ENCODE data around the gene EFL1. TPM values are rescaled to one million over a fixed set of nuclear protein-coding genes. Genes with fewer than 3 reads are reported as not detected.

Gene EFL1
- total and polyA plus RNA-seq, 10 of the 15 experiments (the other 5 are each of a cell fraction or from before 2014, with no cell fraction given), result 6.2 to 42.3 (median 24.7) TPM

DNA sequence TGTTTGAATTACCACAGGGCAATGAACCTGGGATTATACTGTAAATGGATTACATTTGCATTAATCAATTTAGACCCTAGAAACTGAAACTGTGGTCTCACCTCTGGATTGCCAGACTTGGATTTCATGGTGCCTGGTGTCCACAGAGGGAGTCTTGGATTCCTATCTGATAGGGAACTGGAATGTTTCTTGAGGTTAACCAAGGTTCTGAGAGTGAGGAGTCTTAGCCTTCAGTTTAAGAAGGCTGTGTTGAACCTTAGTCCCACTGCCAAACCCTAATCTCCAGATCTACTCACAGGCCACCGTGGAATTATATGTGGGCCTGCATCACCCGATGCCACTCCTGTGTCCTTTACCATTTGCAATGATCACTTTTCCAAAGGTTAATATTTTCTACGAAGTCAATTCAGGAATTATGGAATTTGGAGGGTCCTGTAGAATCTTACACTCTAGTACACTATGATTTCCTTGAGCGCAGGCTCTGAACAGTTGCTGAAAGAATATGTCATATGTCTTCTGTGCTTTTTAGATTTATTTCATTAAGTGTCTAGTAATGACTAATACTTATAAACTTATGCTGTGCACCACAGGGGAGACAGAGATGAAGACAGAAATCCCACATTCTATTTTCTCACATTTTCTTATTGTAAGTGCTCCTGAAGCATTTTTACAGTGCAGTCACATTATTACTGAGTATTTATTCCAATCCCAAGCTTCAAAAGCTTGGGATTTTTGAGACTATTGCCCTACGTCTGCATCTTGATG lies 87.9 kb downstream of the EFL1 start (continued):
- TF ChIP-seq ZNF217 (IDR thresholded peaks at IDR 0.05), result no peak

DNA sequence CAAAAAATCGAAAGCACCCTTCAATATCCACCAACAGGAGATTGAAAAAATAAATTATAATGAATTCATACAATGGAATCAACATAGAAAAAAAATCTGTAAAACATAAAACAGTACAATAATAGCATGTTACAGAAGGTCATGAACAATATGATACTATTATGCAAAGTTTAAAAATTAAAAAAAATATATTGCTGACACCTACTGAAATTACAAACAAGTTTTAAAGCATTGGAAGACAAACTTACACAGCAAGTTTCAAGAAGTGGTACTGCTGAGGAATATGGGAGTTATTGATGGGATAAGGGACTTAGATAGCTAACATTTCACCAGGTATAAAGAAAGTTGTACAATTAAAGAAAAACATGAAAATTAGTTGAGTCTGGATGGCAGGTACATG lies 89.4 kb downstream of the EFL1 start:
- 95% methylated on average over 1 of the region's 1 CpG for WGBS (ENCODE audit: insufficient coverage, insufficient replicate concordance, low lambda C conversion rate, missing lambda C conversion rate)

More for the DNA sequence above, 89.4 kb downstream of the EFL1 start:
- no peaks in the 10 kb centered on the region for H3K9me3 ChIP-seq (replicated peaks; ENCODE audit: control insufficient read depth, insufficient read depth, low read length)
- H3K27me3 ChIP-seq (replicated peaks in 1 of 2; ENCODE audit: control insufficient read depth in 2 of 2, insufficient read depth in 2 of 2, low read length in 1 of 2), result no peaks in the 10 kb centered on the region
- H3K4me3 ChIP-seq, result no peak overlapping the region
- no peak overlapping the region for H3K27ac ChIP-seq (ENCODE audit: control insufficient read depth, insufficient read depth)
- ChIA-PET CTCF (interaction anchor here (0.6 kb wide), 1 partner anchor 8 kb away, joined by 3 read pairs; no protein-coding TSS in a partner anchor), POLR2A (interaction anchor here (0.8 kb wide), 1 partner anchor 14 kb away, joined by 3 read pairs; no protein-coding TSS in a partner anchor), RAD21 (ENCODE audit: unreplicated experiment) (no interaction called here), SMC1A (ENCODE audit: uncharacterized antibody, unreplicated experiment) (interaction anchor here (0.9 kb wide), 1 partner anchor 16 kb away, joined by 3 read pairs; no protein-coding TSS in a partner anchor)
- FAIRE-seq (no peak), DNase-seq (ENCODE audit: low read depth, low spot score) (no peak), ATAC-seq (no peak)
- TF ChIP-seq SMC3 (IDR thresholded peaks at IDR 0.05; ENCODE audit: borderline replicate concordance, low read length) (no peak), TAF1 (IDR thresholded peaks at IDR 0.05; ENCODE audit: borderline replicate concordance, low read depth, low read length) (no peak), STAT3 (IDR thresholded peaks at IDR 0.05; ENCODE audit: low read depth, low read length) (no peak), EED (IDR thresholded peaks at IDR 0.05; ENCODE audit: low read depth) (no peak), NR2C1 (IDR thresholded peaks at IDR 0.05) (no peak)
- TF ChIP-seq, protein P1, sequence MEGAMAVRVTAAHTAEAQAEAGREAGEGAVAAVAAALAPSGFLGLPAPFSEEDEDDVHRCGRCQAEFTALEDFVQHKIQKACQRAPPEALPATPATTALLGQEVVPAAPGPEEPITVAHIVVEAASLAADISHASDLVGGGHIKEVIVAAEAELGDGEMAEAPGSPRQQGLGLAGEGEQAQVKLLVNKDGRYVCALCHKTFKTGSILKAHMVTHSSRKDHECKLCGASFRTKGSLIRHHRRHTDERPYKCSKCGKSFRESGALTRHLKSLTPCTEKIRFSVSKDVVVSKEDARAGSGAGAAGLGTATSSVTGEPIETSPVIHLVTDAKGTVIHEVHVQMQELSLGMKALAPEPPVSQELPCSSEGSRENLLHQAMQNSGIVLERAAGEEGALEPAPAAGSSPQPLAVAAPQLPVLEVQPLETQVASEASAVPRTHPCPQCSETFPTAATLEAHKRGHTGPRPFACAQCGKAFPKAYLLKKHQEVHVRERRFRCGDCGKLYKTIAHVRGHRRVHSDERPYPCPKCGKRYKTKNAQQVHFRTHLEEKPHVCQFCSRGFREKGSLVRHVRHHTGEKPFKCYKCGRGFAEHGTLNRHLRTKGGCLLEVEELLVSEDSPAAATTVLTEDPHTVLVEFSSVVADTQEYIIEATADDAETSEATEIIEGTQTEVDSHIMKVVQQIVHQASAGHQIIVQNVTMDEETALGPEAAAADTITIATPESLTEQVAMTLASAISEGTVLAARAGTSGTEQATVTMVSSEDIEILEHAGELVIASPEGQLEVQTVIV (IDR thresholded peaks at IDR 0.05; ENCODE audit: borderline replicate concordance, partially characterized antibody), result no peak
- no peaks in the 10 kb centered on the region; a peak in 1 of 4 replicates for H3K36me3 ChIP-seq (ENCODE audit: control insufficient read depth in 2 of 2, insufficient read depth in 2 of 2, low read length in 1 of 2)
- no peak overlapping the region for H2AFZ ChIP-seq (ENCODE audit: control insufficient read depth, low read depth, low read length)
- no peaks in the 10 kb centered on the region for H3K4me1 ChIP-seq (ENCODE audit: control insufficient read depth, insufficient read depth, low read length)
- no peaks in the 10 kb centered on the region for H3K79me2 ChIP-seq (ENCODE audit: control insufficient read depth, insufficient read depth, low read length)
- intact Hi-C loops (cut with micrococcal nuclease; ENCODE audit: unreplicated experiment), result no loop called here
- no peak overlapping the region for H3K4me2 ChIP-seq (ENCODE audit: control insufficient read depth, insufficient read depth)
- no TSS peak for BruUV-seq (replicated peaks)
- no peak overlapping the region for H3K9ac ChIP-seq (ENCODE audit: control insufficient read depth, insufficient read depth, low read length)
- no peaks in the 10 kb centered on the region for H4K20me1 ChIP-seq (ENCODE audit: control insufficient read depth, insufficient read depth)
- in situ Hi-C loops (cut with MboI), result no loop called here

Data from GM12878 (cell line).